Kidney (tissue), 14 donors: ENCODE results near the gene ELMO2. TPM values are rescaled to one million over a fixed set of nuclear protein-coding genes. Genes with fewer than 3 reads are reported as not detected.

Source experiments
- DNase-seq, 5 donors: peaks; one replicate each; pipeline ENCODE4 v3.0.0-alpha.2; 2013 to 2020
- FAIRE-seq: peaks from 2 replicates; lab custom pipeline; 2012; peaks lifted over from hg19 to GRCh38; lab: Jason Lieb, UNC
- H3K27ac ChIP-seq, 2 donors: one replicate each; pipeline ENCODE4 v1.7.0; 2013; ENCODE audit warnings: low read depth in 2 of 2, low read length in 2 of 2, inconsistent platforms in 1 of 2
- H3K27me3 ChIP-seq: one replicate; pipeline ENCODE4 v1.7.1; 2013; ENCODE audit warnings: low read length, inconsistent platforms; ENCODE audit not compliant: control insufficient read depth, insufficient read depth
- H3K36me3 ChIP-seq, 3 donors: one replicate each; pipeline versions ENCODE4 v1.7.0 to v1.7.1; 2013; ENCODE audit warnings: low read length in 3 of 3, control low read depth in 1 of 3, inconsistent platforms in 1 of 3; ENCODE audit not compliant: insufficient read depth in 3 of 3, control insufficient read depth in 2 of 3
- H3K4me1 ChIP-seq, 3 donors: one replicate each; pipeline versions ENCODE4 v1.7.0 to v1.7.1; 2013; ENCODE audit warnings: low read length in 3 of 3, inconsistent platforms in 1 of 3, low read depth in 1 of 3; ENCODE audit not compliant: control insufficient read depth in 2 of 3, insufficient read depth in 2 of 3
- H3K4me3 ChIP-seq, 3 donors: one replicate each; pipeline versions ENCODE4 v1.7.0 to v1.8.1; 2013; ENCODE audit warnings: low read length in 3 of 3, control low read depth in 1 of 3, inconsistent platforms in 1 of 3
- H3K9ac ChIP-seq, 3 donors: one replicate each; pipeline versions ENCODE4 v1.7.0 to v1.7.1; 2013; ENCODE audit warnings: low read length in 3 of 3, control low read depth in 1 of 3, inconsistent platforms in 1 of 3
- H3K9me3 ChIP-seq, 3 donors: one replicate each; pipeline versions ENCODE4 v1.7.0 to v1.7.1; 2013; ENCODE audit warnings: low read length in 3 of 3, control low read depth in 1 of 3, inconsistent platforms in 1 of 3; ENCODE audit not compliant: control insufficient read depth in 2 of 3, insufficient read depth in 1 of 3
- CTCF ChIP-seq: IDR thresholded peaks from 3 replicates; pipeline ENCODE4 v1.5.1; 2012; ENCODE audit warnings: mild to moderate bottlenecking, moderate library complexity, borderline replicate concordance; ENCODE audit not compliant: insufficient read depth; ENCODE audit errors: extremely low read depth
- intact Hi-C: fragments of 100-400 bp; cut with DNase I; formaldehyde crosslinking; loops from one replicate; pipeline ENCODE4 v1.11.1; 2022
- polyA plus RNA-seq: library from polyadenylated mRNA; stranded (reverse); fragments of 350-450 nt; fragmentation: Illumina TruSeq; extraction: RNeasy Lipid Tissue Mini Kit (QIAGEN cat#74804); gene quantifications from one replicate; pipeline ENCODE4 v1.2.3, GENCODE V29; 2014; ENCODE audit warnings: low read depth, low replicate concordance; ENCODE audit not compliant: insufficient read depth
- total RNA-seq: library from RNA; stranded (reverse); fragmentation: NEBNext Ultra II Directional; extraction: Animal tissue kit (Norgen Biotek cat#: 25700); gene quantifications from one replicate; pipeline ENCODE4 v1.2.1, GENCODE V29; 2021
- donor health status: control.
- donor health status: control.
- donor health status: control.
- donor health status: control.
- donor health status: control.
- donor health status: DM: yes; HTN: yes; CAD: no.
- donor health status: Normal renal cell carcinoma (clear cell type).

ELMO2 gene
- total and polyA plus RNA-seq, 2 donors from 2014 or later: 21.0 to 43.0 TPM

DNA sequence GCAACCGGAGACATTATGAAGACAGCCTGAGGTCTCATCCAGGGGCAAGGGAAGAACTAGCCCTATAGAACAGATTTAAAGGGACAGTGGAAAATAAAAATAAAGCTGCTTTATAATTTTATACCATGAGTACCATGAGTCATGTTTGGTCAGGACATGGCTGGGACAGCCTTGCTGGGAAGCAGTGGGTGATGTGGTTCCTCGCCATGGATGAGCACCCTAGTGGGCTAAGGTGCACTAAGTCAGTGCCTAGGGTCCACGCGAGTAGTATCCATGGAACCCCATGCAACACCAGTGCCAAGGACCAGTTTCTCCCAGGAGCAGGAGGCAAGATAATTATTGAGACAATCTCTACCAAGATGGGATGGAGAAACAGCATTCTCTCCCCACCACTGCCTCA lies 33.4 kb upstream of the ELMO2 start:
- Histone ChIP-seq H3K9me3 (peaks cover 0 to 4% (median 0%) of the 10 kb centered on the region in 3 donors), H3K4me1 (no peaks in the 10 kb centered on the region), H3K4me3 (no peak overlapping the region), H3K27ac (no peak overlapping the region), H3K9ac (no peak overlapping the region), H3K27me3 (no peaks in the 10 kb centered on the region), H3K36me3 (no peaks in the 10 kb centered on the region)
- TF ChIP-seq CTCF: no peak
- FAIRE-seq: no peak
- no peak for DNase-seq
- intact Hi-C loops: no loop called here

DNA sequence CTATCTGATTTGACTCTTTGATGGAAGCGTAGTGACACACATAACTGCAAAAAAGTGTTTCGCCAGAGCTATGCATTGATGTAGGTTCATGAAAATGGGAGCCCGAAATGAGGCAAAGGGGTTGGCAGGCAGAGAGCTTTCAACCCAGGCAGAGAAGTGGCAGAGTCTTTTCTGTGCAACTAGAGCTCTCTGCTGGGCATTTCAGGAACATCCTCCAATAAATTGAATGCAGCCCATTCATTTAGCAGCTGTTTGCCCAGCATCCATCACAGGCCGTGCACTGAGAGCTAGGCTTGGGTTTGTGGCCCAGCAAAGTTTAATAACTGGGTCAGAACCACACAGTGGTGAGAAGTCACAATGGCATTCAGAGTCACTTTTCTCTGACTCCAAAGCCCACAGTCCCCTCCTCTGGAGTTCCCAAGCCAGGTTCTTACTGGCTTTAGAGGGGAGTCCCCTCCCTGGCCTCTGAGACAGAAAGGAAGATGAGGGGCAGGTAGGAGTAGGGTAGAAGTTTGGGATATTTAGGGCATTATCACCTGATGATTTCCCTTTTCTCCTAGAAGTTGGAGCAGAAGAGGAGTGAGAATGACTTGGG lies 31.8 kb upstream of the ELMO2 start:
- peak; percentile 13 for TF ChIP-seq CTCF
- Histone ChIP-seq H3K4me1 (no peaks in the 10 kb centered on the region), H3K4me3 (no peak overlapping the region), H3K9me3 (no peaks in the 10 kb centered on the region), H3K27ac (no peak overlapping the region), H3K36me3 (no peaks in the 10 kb centered on the region), H3K27me3 (no peaks in the 10 kb centered on the region), H3K9ac (no peak overlapping the region)
- DNase-seq (peak in 3 of 5 donors; percentile 16 to 51 (median 37)), FAIRE-seq (no peak)
- intact Hi-C loops: no loop called here

DNA sequence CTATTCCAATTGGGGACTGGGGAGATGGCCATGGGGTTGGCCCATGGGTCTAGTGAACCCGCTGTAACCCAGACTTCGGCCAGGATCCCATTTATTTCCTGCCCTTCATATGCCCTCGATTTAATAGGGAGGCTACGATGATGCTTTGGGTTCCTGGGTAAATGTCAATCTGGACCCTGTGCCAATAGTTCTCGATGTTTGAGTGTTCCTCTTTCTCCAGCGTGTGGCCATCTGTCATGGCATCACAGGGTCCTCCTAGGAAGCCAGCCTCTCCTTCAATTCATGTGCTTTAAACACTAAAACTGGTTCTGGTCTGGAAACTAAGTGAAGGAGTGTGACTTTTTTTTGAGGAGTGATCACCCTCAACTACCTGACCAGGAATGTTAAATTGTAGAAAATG lies 28.7 kb upstream of the ELMO2 start:
- no peaks in the 10 kb centered on the region for H3K4me1 ChIP-seq
- DNase-seq (no peak), FAIRE-seq (no peak)
- no peak overlapping the region for H3K9ac ChIP-seq
- no peak overlapping the region for H3K4me3 ChIP-seq
- no peaks in the 10 kb centered on the region for H3K36me3 ChIP-seq
- no peaks in the 10 kb centered on the region for H3K27me3 ChIP-seq
- no peak for TF ChIP-seq CTCF
- H3K27ac ChIP-seq: no peak overlapping the region
- no peaks in the 10 kb centered on the region for H3K9me3 ChIP-seq
- intact Hi-C loops: no loop called here

GRCh38 chr20:46434597-46434996 lies 28.2 kb upstream of the ELMO2 start:
- FAIRE-seq: no peak
- no peak for TF ChIP-seq CTCF
- Histone ChIP-seq H3K36me3 (no peaks in the 10 kb centered on the region), H3K9ac (no peak overlapping the region), H3K4me3 (no peak overlapping the region), H3K27me3 (no peaks in the 10 kb centered on the region), H3K4me1 (no peaks in the 10 kb centered on the region), H3K9me3 (no peaks in the 10 kb centered on the region), H3K27ac (no peak overlapping the region)
- intact Hi-C loops: no loop called here
- no peak for DNase-seq
